Immature natural killer cell (primary cell): ENCODE data around the gene MAP2K5. TPM values are rescaled to one million over a fixed set of nuclear protein-coding genes. Genes with fewer than 3 reads are reported as not detected.

Source experiments
- DNase-seq, 3 donors: peaks; one replicate each; pipeline ENCODE4 v3.0.0; 2022; ENCODE audit warnings: mixed read lengths in 1 of 3
- H3K27ac Mint-ChIP-seq, 6 donors: one replicate each; pipeline ENCODE4 v1.8.0; 2020; ENCODE audit warnings: mixed read lengths in 6 of 6, mild to moderate bottlenecking in 5 of 6, inconsistent platforms in 4 of 6, moderate library complexity in 3 of 6
- H3K27me3 Mint-ChIP-seq, 3 donors: one replicate each; pipeline ENCODE4 v1.8.0; 2020 to 2021; ENCODE audit warnings: low read depth in 3 of 3, mild to moderate bottlenecking in 3 of 3, mixed read lengths in 3 of 3, moderate library complexity in 3 of 3, inconsistent platforms in 1 of 3
- H3K36me3 Mint-ChIP-seq, 3 donors: one replicate each; pipeline ENCODE4 v1.8.0; 2020; ENCODE audit warnings: mixed read lengths in 3 of 3, inconsistent platforms in 2 of 3, mild to moderate bottlenecking in 2 of 3
- H3K4me1 Mint-ChIP-seq, 2 donors: one replicate each; pipeline ENCODE4 v1.8.0; 2020; ENCODE audit warnings: inconsistent platforms in 2 of 2, mild to moderate bottlenecking in 2 of 2, mixed read lengths in 2 of 2, moderate library complexity in 1 of 2
- H3K4me3 Mint-ChIP-seq, 5 donors: one replicate each; pipeline ENCODE4 v1.8.0; 2020; ENCODE audit warnings: mild to moderate bottlenecking in 5 of 5, mixed read lengths in 5 of 5, inconsistent platforms in 3 of 5, moderate library complexity in 3 of 5
- H3K9me3 Mint-ChIP-seq, 6 donors: one replicate each; pipeline ENCODE4 v1.8.0; 2020; ENCODE audit warnings: mild to moderate bottlenecking in 6 of 6, mixed read lengths in 6 of 6, inconsistent platforms in 4 of 6, moderate library complexity in 3 of 6
- polyA plus RNA-seq, 3 donors: library from polyadenylated mRNA; unstranded; fragments of 300-500 nt; fragmentation: Illumina TruSeq; gene quantifications; one replicate each; pipeline ENCODE4 v1.2.3, GENCODE V29; 2021

MAP2K5 gene
- polyA plus RNA-seq, 3 donors from 2014 or later: 12.4 to 21.7 (median 16.0) TPM

- Mint-ChIP-seq H3K27ac (no peak overlapping the region), H3K4me3 (no peak overlapping the region), H3K4me1 (no peaks in the 10 kb centered on the region), H3K9me3 (no peaks in the 10 kb centered on the region), H3K27me3 (peaks cover 0 to 2% (median 0%) of the 10 kb centered on the region in 3 donors), H3K36me3 (peaks cover 4 to 10% (median 7%) of the 10 kb centered on the region in 3 donors)
- DNase-seq: no peak
Observed at GRCh38 chr15:67724691-67725375, 182.3 kb downstream of the MAP2K5 start.

GRCh38 chr15:67730135-67730534, 187.6 kb downstream of the MAP2K5 start:
- no peak overlapping the region for H3K27ac Mint-ChIP-seq
- H3K9me3 Mint-ChIP-seq: no peaks in the 10 kb centered on the region
- no peaks in the 10 kb centered on the region for H3K27me3 Mint-ChIP-seq
- no peak for DNase-seq
- peaks cover 6 to 21% of the 10 kb centered on the region in 2 donors for H3K4me1 Mint-ChIP-seq
- H3K36me3 Mint-ChIP-seq: peaks cover 3 to 10% (median 4%) of the 10 kb centered on the region in 3 donors
- no peak overlapping the region for H3K4me3 Mint-ChIP-seq

GRCh38 chr15:67731112-67731721, 188.7 kb downstream of the MAP2K5 start:
- H3K9me3 Mint-ChIP-seq: no peaks in the 10 kb centered on the region
- no peak for DNase-seq
- H3K4me3 Mint-ChIP-seq: no peak overlapping the region
- peaks cover 16 to 32% of the 10 kb centered on the region in 2 donors for H3K4me1 Mint-ChIP-seq
- no peaks in the 10 kb centered on the region for H3K27me3 Mint-ChIP-seq
- H3K36me3 Mint-ChIP-seq: peaks cover 0 to 4% (median 4%) of the 10 kb centered on the region in 3 donors
- no peak overlapping the region for H3K27ac Mint-ChIP-seq

- Mint-ChIP-seq H3K4me3 (no peak overlapping the region), H3K36me3 (peaks cover 0 to 4% (median 2%) of the 10 kb centered on the region in 3 donors), H3K27ac (no peak overlapping the region)
Observed at GRCh38 chr15:67732164-67732563, 189.7 kb downstream of the MAP2K5 start.

GRCh38 chr15:67732671-67733374, 190.3 kb downstream of the MAP2K5 start:
- H3K27ac Mint-ChIP-seq: no peak overlapping the region
- DNase-seq: no peak
- no peaks in the 10 kb centered on the region for H3K27me3 Mint-ChIP-seq
- no peaks in the 10 kb centered on the region for H3K9me3 Mint-ChIP-seq
- H3K4me3 Mint-ChIP-seq: no peak overlapping the region
- peaks cover 4 to 5% (median 4%) of the 10 kb centered on the region in 3 donors for H3K36me3 Mint-ChIP-seq
- H3K4me1 Mint-ChIP-seq: peaks cover 16 to 32% of the 10 kb centered on the region in 2 donors

More at GRCh38 chr15:67732164-67732563, 189.7 kb downstream of the MAP2K5 start:
- H3K27me3 Mint-ChIP-seq: no peaks in the 10 kb centered on the region
- DNase-seq: no peak
- H3K4me1 Mint-ChIP-seq: peaks cover 16 to 32% of the 10 kb centered on the region in 2 donors
- no peaks in the 10 kb centered on the region for H3K9me3 Mint-ChIP-seq

GRCh38 chr15:67735896-67736295, 193.4 kb downstream of the MAP2K5 start:
- H3K4me3 Mint-ChIP-seq: no peak overlapping the region
- H3K36me3 Mint-ChIP-seq: peaks cover 4 to 5% (median 4%) of the 10 kb centered on the region in 3 donors
- H3K27ac Mint-ChIP-seq: no peak overlapping the region
- no peaks in the 10 kb centered on the region for H3K27me3 Mint-ChIP-seq
- peaks cover 16 to 29% of the 10 kb centered on the region in 2 donors for H3K4me1 Mint-ChIP-seq
- H3K9me3 Mint-ChIP-seq: no peaks in the 10 kb centered on the region
- DNase-seq: no peak

GRCh38 chr15:67736810-67737209, 194.3 kb downstream of the MAP2K5 start:
- peaks cover 0 to 3% (median 0%) of the 10 kb centered on the region in 3 donors for H3K27me3 Mint-ChIP-seq
- DNase-seq: no peak
- H3K36me3 Mint-ChIP-seq: peaks cover 4 to 10% (median 5%) of the 10 kb centered on the region in 3 donors
- H3K4me3 Mint-ChIP-seq: no peak overlapping the region
- H3K4me1 Mint-ChIP-seq: peaks cover 16 to 26% of the 10 kb centered on the region in 2 donors
- H3K9me3 Mint-ChIP-seq: no peaks in the 10 kb centered on the region
- H3K27ac Mint-ChIP-seq: no peak overlapping the region

GRCh38 chr15:67738056-67738455, 195.6 kb downstream of the MAP2K5 start:
- H3K9me3 Mint-ChIP-seq: no peaks in the 10 kb centered on the region

GRCh38 chr15:67740405-67740804, 197.9 kb downstream of the MAP2K5 start:
- H3K27ac Mint-ChIP-seq: no peak overlapping the region
- no peak overlapping the region for H3K4me3 Mint-ChIP-seq
- peaks cover 4 to 10% (median 5%) of the 10 kb centered on the region in 3 donors for H3K36me3 Mint-ChIP-seq
- no peaks in the 10 kb centered on the region for H3K9me3 Mint-ChIP-seq
- peaks cover 0 to 3% (median 0%) of the 10 kb centered on the region in 3 donors for H3K27me3 Mint-ChIP-seq
- DNase-seq: no peak
- H3K4me1 Mint-ChIP-seq: peaks cover 12 to 32% of the 10 kb centered on the region in 2 donors

More at GRCh38 chr15:67738056-67738455, 195.6 kb downstream of the MAP2K5 start:
- Mint-ChIP-seq H3K36me3 (peaks cover 4 to 10% (median 5%) of the 10 kb centered on the region in 3 donors), H3K27me3 (peaks cover 0 to 3% (median 0%) of the 10 kb centered on the region in 3 donors), H3K27ac (no peak overlapping the region), H3K4me1 (peaks cover 10 to 20% of the 10 kb centered on the region in 2 donors), H3K4me3 (no peak overlapping the region)
- no peak for DNase-seq

GRCh38 chr15:67741308-67741707, 198.8 kb downstream of the MAP2K5 start:
- Mint-ChIP-seq H3K27me3 (peaks cover 0 to 3% (median 0%) of the 10 kb centered on the region in 3 donors), H3K27ac (peak overlapping the region in 1 of 6 donors; percentile 54), H3K4me1 (peaks cover 8 to 28% of the 10 kb centered on the region in 2 donors), H3K4me3 (no peak overlapping the region), H3K9me3 (no peaks in the 10 kb centered on the region), H3K36me3 (peaks cover 4 to 10% (median 5%) of the 10 kb centered on the region in 3 donors)
- DNase-seq: no peak

GRCh38 chr15:67743558-67743957, 201.1 kb downstream of the MAP2K5 start:
- Mint-ChIP-seq H3K36me3 (peaks cover 3 to 9% (median 3%) of the 10 kb centered on the region in 3 donors), H3K27ac (peak overlapping the region in 1 of 6 donors; percentile 42), H3K4me3 (peak overlapping the region in 1 of 5 donors; percentile 5), H3K4me1 (peaks cover 13 to 33% of the 10 kb centered on the region in 2 donors), H3K27me3 (peaks cover 0 to 3% (median 0%) of the 10 kb centered on the region in 3 donors), H3K9me3 (no peaks in the 10 kb centered on the region)
- DNase-seq: no peak

GRCh38 chr15:67744331-67745072, 202.0 kb downstream of the MAP2K5 start:
- Mint-ChIP-seq H3K27ac (peak overlapping the region in 2 of 6 donors; percentile 42 to 43), H3K4me1 (peaks cover 13 to 33% of the 10 kb centered on the region in 2 donors), H3K4me3 (peak overlapping the region in 3 of 5 donors; percentile 5 to 64 (median 57)), H3K36me3 (peaks cover 3 to 9% (median 4%) of the 10 kb centered on the region in 3 donors), H3K27me3 (peaks cover 0 to 3% (median 0%) of the 10 kb centered on the region in 3 donors), H3K9me3 (no peaks in the 10 kb centered on the region)
- DNase-seq: no peak
